HEK293 (cell line): ENCODE data around the gene HIF1A.

Source experiments
- CTCF ChIA-PET: fragments of 350-600 bp; formaldehyde crosslinking; extraction: SDS; loops from one replicate; lab custom pipeline; 2021; ENCODE audit warnings: antibody characterized with exemption; lab: Yijun Ruan, JAX
- POLR2A ChIA-PET: fragments of 300-600 bp; formaldehyde crosslinking; extraction: SDS; loops from one replicate; lab custom pipeline; 2020; ENCODE audit warnings: antibody characterized with exemption, inconsistent platforms; lab: Yijun Ruan, JAX
- H3K27ac ChIP-seq: fragments of 200-500 bp; sonication (Bioruptor generic); 2 replicates; pipeline ENCODE4 v1.5.1; 2014; ENCODE audit warnings: low read depth, low read length, control low read depth, inconsistent platforms; ENCODE audit errors: extremely low read depth
- H3K36me3 ChIP-seq, 2 experiments: fragments of 200-500 bp in 1 of 2; sonication (Bioruptor generic) in 1 of 2; 1 replicate in 1 of 2; 2 replicates in 1 of 2; pipeline ENCODE4 v1.5.1; 2014 to 2017; ENCODE audit warnings: inconsistent platforms in 2 of 2, low read length in 2 of 2; ENCODE audit not compliant: control insufficient read depth in 2 of 2, insufficient read depth in 1 of 2
- H3K4me1 ChIP-seq: fragments of 200-500 bp; sonication (Bioruptor generic); 2 replicates; pipeline ENCODE4 v1.5.1; 2014; ENCODE audit warnings: mild to moderate bottlenecking, low read length, inconsistent platforms; ENCODE audit not compliant: control insufficient read depth, insufficient read depth
- H3K4me3 ChIP-seq: 2 replicates; pipeline ENCODE4 v1.5.1; 2011; ENCODE audit warnings: low read depth, mild to moderate bottlenecking, control low read depth, low read length, moderate library complexity
- H3K9me3 ChIP-seq: fragments of 200-500 bp; sonication (Bioruptor generic); 2 replicates; pipeline ENCODE4 v1.5.1; 2014; ENCODE audit warnings: low read depth, low read length, inconsistent platforms; ENCODE audit not compliant: control insufficient read depth, insufficient read depth
- EGR2 ChIP-seq: fragments of 450-650 bp; formaldehyde crosslinking; IDR thresholded peaks from 2 replicates; pipeline ENCODE4 v1.5.1; 2016; ENCODE audit warnings: low read depth, missing biosample characterization, missing genetic modification characterization
- INSM2 ChIP-seq: fragments of 450-650 bp; formaldehyde crosslinking; IDR thresholded peaks from 2 replicates; pipeline ENCODE4 v1.5.1; 2016; ENCODE audit warnings: missing biosample characterization, missing genetic modification characterization
- PRDM6 ChIP-seq: fragments of 450-650 bp; formaldehyde crosslinking; IDR thresholded peaks from 2 replicates; pipeline ENCODE4 v1.5.1; 2017; ENCODE audit warnings: missing biosample characterization, missing genetic modification characterization
- SCRT2 ChIP-seq: fragments of 450-650 bp; formaldehyde crosslinking; IDR thresholded peaks from 2 replicates; pipeline ENCODE4 v1.5.1; 2016; ENCODE audit warnings: missing biosample characterization, missing genetic modification characterization
- TRIM28 ChIP-seq: IDR thresholded peaks from 2 replicates; pipeline ENCODE4 v1.6.1; 2011; ENCODE audit warnings: low read length, control low read depth, borderline replicate concordance
- YY2 ChIP-seq: fragments of 450-650 bp; formaldehyde crosslinking; IDR thresholded peaks from 2 replicates; pipeline ENCODE4 v1.5.1; 2016; ENCODE audit warnings: missing biosample characterization, missing genetic modification characterization
- ZBTB1 ChIP-seq: fragments of 450-650 bp; formaldehyde crosslinking; IDR thresholded peaks from 2 replicates; pipeline ENCODE4 v1.5.1; 2016; ENCODE audit warnings: missing biosample characterization, missing genetic modification characterization
- ZEB2 ChIP-seq: fragments of 450-650 bp; formaldehyde crosslinking; IDR thresholded peaks from 2 replicates; pipeline ENCODE4 v1.5.1; 2016; ENCODE audit warnings: missing biosample characterization, missing genetic modification characterization
- ZFHX2 ChIP-seq: fragments of 450-650 bp; formaldehyde crosslinking; conservative IDR thresholded peaks from 2 replicates; pipeline ENCODE4 v1.5.1; 2016; ENCODE audit warnings: missing biosample characterization, missing genetic modification characterization
- ZFP69B ChIP-seq: fragments of 450-650 bp; formaldehyde crosslinking; IDR thresholded peaks from 2 replicates; pipeline ENCODE4 v1.5.1; 2016; ENCODE audit warnings: missing biosample characterization, missing genetic modification characterization
- ZNF140 ChIP-seq: fragments of 450-650 bp; formaldehyde crosslinking; IDR thresholded peaks from 2 replicates; pipeline ENCODE4 v1.5.1; 2016; ENCODE audit warnings: missing biosample characterization, missing genetic modification characterization
- ZNF169 ChIP-seq: fragments of 450-650 bp; formaldehyde crosslinking; IDR thresholded peaks from 2 replicates; pipeline ENCODE4 v1.5.1; 2016; ENCODE audit warnings: missing biosample characterization, missing genetic modification characterization
- ZNF266 ChIP-seq: fragments of 450-650 bp; formaldehyde crosslinking; IDR thresholded peaks from 2 replicates; pipeline ENCODE4 v1.5.1; 2016; ENCODE audit warnings: missing biosample characterization, missing genetic modification characterization, low read depth
- ZNF280D ChIP-seq: fragments of 450-650 bp; formaldehyde crosslinking; IDR thresholded peaks from 2 replicates; pipeline ENCODE4 v1.5.1; 2016; ENCODE audit warnings: missing biosample characterization, missing genetic modification characterization
- ZNF335 ChIP-seq: fragments of 450-650 bp; formaldehyde crosslinking; conservative IDR thresholded peaks from 2 replicates; pipeline ENCODE4 v1.5.1; 2016; ENCODE audit warnings: missing biosample characterization, missing genetic modification characterization
- ZNF366 ChIP-seq: fragments of 450-650 bp; formaldehyde crosslinking; conservative IDR thresholded peaks from 2 replicates; pipeline ENCODE4 v1.5.1; 2016; ENCODE audit warnings: missing biosample characterization, missing genetic modification characterization
- ZNF391 ChIP-seq: fragments of 450-650 bp; formaldehyde crosslinking; IDR thresholded peaks from 2 replicates; pipeline ENCODE4 v1.5.1; 2016; ENCODE audit warnings: low read depth, missing biosample characterization, missing genetic modification characterization, borderline replicate concordance
- ZNF501 ChIP-seq: fragments of 450-650 bp; formaldehyde crosslinking; IDR thresholded peaks from 2 replicates; pipeline ENCODE4 v1.5.1; 2016; ENCODE audit warnings: missing biosample characterization, missing genetic modification characterization
- ZNF510 ChIP-seq: fragments of 450-650 bp; formaldehyde crosslinking; IDR thresholded peaks from 2 replicates; pipeline ENCODE4 v1.5.1; 2018; ENCODE audit warnings: mild to moderate bottlenecking, missing genetic modification characterization, missing biosample characterization; ENCODE audit not compliant: insufficient replicate concordance
- ZNF585B ChIP-seq: fragments of 450-650 bp; formaldehyde crosslinking; IDR thresholded peaks from 2 replicates; pipeline ENCODE4 v1.5.1; 2016; ENCODE audit warnings: missing biosample characterization, missing genetic modification characterization
- ZNF707 ChIP-seq: fragments of 450-650 bp; formaldehyde crosslinking; IDR thresholded peaks from 2 replicates; pipeline ENCODE4 v1.5.1; 2016; ENCODE audit warnings: missing biosample characterization, missing genetic modification characterization
- ZNF776 ChIP-seq: fragments of 450-650 bp; formaldehyde crosslinking; IDR thresholded peaks from 2 replicates; pipeline ENCODE4 v1.5.0; 2017; ENCODE audit warnings: missing biosample characterization, missing genetic modification characterization, borderline replicate concordance
- ZNF843 ChIP-seq: fragments of 450-650 bp; formaldehyde crosslinking; IDR thresholded peaks from 2 replicates; pipeline ENCODE4 v1.5.1; 2016; ENCODE audit warnings: missing biosample characterization, missing genetic modification characterization
- TF ChIP-seq, protein P1 (sequence below): fragments of 450-650 bp; formaldehyde crosslinking; conservative IDR thresholded peaks from 2 replicates; pipeline ENCODE4 v1.5.1; 2016; ENCODE audit warnings: low read depth, missing biosample characterization, missing genetic modification characterization
- TF ChIP-seq, protein P2 (sequence below): fragments of 450-650 bp; formaldehyde crosslinking; IDR thresholded peaks from 2 replicates; pipeline ENCODE4 v1.5.1; 2016; ENCODE audit warnings: missing biosample characterization, missing genetic modification characterization

Gene HIF1A

GRCh38 chr14:61649283-61649682 is 46.0 kb upstream of the HIF1A start (continued):
- TF ChIP-seq INSM2 (no peak), ZFHX2 (tag by site-specific recombination) (no peak), ZNF501 (no peak), ZNF776 (no peak), ZBTB1 (tag by site-specific recombination) (no peak), ZNF366 (no peak), ZNF335 (no peak), ZNF707 (no peak), ZNF510 (no peak), ZNF843 (tag by site-specific recombination) (no peak), ZNF266 (tag by site-specific recombination) (no peak)

GRCh38 chr14:61651355-61651754 is 44.0 kb upstream of the HIF1A start:
- CTCF ChIA-PET, result no interaction called here
- POLR2A ChIA-PET, result no interaction called here
- TF ChIP-seq YY2 (no peak), ZFP69B (tag by site-specific recombination) (no peak), ZNF585B (tag by site-specific recombination) (no peak), PRDM6 (no peak), TRIM28 (no peak), ZNF140 (peak; percentile 92)
- H3K4me1 ChIP-seq, result peaks cover 12% of the 10 kb centered on the region
- no peak overlapping the region for H3K27ac ChIP-seq
- H3K36me3 ChIP-seq, result no peaks in the 10 kb centered on the region
- no peaks in the 10 kb centered on the region for H3K9me3 ChIP-seq
- H3K4me3 ChIP-seq, result no peak overlapping the region

DNA sequence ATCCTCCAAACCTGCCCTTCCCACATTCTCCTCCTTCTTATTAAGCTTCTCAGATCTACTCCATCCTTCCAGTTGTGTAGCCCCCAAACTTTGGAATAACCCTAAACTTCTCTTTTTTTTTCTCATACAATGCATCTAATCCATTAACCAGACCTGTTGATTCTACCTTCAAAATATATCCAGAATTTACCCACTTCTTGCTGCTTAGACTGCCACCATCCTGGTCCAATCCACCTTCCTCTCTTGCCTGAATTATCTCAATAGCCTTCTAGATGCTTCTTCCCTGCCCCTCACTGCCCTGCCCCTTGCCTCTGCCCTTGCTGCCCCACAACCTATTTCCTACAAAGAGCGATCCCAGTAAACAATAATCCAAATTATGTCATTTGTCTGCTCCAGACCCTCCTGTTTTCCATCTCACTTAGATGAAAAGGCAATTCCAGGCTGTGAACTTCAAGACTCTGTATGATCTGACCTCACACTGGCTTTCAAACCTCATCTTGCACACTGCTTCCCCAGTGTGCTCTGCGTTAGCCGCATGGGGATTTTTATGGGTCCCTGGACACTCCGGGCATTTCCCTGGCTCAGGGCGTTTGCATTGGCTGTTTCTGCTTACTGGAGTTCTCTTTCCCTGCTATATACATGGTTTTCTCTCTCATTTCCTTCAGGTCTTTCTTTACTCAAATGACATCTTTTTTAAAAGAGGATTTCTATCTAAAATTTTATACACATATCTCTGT is 42.6 kb upstream of the HIF1A start:
- POLR2A ChIA-PET, result no interaction called here
- no peak overlapping the region for H3K27ac ChIP-seq
- no peaks in the 10 kb centered on the region for H3K9me3 ChIP-seq
- H3K4me3 ChIP-seq, result no peak overlapping the region
- peaks cover 10% of the 10 kb centered on the region for H3K4me1 ChIP-seq
- CTCF ChIA-PET, result no interaction called here
- H3K36me3 ChIP-seq, result no peaks in the 10 kb centered on the region
- TF ChIP-seq, protein P1, sequence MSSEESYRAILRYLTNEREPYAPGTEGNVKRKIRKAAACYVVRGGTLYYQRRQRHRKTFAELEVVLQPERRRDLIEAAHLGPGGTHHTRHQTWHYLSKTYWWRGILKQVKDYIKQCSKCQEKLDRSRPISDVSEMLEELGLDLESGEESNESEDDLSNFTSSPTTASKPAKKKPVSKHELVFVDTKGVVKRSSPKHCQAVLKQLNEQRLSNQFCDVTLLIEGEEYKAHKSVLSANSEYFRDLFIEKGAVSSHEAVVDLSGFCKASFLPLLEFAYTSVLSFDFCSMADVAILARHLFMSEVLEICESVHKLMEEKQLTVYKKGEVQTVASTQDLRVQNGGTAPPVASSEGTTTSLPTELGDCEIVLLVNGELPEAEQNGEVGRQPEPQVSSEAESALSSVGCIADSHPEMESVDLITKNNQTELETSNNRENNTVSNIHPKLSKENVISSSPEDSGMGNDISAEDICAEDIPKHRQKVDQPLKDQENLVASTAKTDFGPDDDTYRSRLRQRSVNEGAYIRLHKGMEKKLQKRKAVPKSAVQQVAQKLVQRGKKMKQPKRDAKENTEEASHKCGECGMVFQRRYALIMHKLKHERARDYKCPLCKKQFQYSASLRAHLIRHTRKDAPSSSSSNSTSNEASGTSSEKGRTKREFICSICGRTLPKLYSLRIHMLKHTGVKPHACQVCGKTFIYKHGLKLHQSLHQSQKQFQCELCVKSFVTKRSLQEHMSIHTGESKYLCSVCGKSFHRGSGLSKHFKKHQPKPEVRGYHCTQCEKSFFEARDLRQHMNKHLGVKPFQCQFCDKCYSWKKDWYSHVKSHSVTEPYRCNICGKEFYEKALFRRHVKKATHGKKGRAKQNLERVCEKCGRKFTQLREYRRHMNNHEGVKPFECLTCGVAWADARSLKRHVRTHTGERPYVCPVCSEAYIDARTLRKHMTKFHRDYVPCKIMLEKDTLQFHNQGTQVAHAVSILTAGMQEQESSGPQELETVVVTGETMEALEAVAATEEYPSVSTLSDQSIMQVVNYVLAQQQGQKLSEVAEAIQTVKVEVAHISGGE (tag by site-specific recombination), result no peak
- TF ChIP-seq ZNF391, result no peak
- TF ChIP-seq ZNF280D (tag by site-specific recombination), result no peak
- TF ChIP-seq, protein P2, sequence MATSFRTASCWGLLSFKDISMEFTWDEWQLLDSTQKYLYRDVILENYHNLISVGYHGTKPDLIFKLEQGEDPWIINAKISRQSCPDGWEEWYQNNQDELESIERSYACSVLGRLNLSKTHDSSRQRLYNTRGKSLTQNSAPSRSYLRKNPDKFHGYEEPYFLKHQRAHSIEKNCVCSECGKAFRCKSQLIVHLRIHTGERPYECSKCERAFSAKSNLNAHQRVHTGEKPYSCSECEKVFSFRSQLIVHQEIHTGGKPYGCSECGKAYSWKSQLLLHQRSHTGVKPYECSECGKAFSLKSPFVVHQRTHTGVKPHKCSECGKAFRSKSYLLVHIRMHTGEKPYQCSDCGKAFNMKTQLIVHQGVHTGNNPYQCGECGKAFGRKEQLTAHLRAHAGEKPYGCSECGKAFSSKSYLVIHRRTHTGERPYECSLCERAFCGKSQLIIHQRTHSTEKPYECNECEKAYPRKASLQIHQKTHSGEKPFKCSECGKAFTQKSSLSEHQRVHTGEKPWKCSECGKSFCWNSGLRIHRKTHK (tag by site-specific recombination), result no peak
- 0 out of 2 replicates have a peak, but pooled peaks have one; percentile 9 for TF ChIP-seq ZEB2
- TF ChIP-seq SCRT2 (tag by site-specific recombination), result peak; percentile 92
- TF ChIP-seq ZNF169 (tag by site-specific recombination), result no peak
- no peak for TF ChIP-seq EGR2 (tag by site-specific recombination)
